Measurements from ENCODE around the gene GADD45GIP1.
"Not testable (repeated sequence)": the region's sequence is repeated elsewhere in the genome, so short reads cannot be mapped to it uniquely, and the experiment has no call there.

The GADD45GIP1 gene

DNA sequence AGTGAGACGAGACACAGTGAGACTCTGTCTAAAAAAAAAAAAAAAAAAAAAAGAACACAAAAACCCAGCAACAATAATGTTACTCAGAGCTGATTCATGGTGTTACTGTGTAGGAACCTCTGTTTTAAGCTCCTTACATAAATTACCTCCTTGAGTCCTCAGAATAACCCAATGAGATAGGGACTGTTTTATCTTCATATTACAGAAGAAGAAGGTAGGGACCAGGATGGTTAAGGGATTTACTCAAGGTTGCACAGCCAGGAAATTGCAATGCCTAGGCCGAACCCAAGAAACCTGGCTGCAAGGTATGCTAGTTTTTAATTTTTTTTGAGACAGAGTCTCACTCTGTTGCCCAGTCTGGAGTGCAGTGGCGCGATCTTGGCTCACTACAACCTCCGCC, 10.9 kb upstream of the GADD45GIP1 start:
- no peak for DNase-seq (ENCODE audit: low read depth in 1 of 2, low spot score in 1 of 2)
- no peak for TF ChIP-seq JUND (IDR thresholded peaks at IDR 0.05; ENCODE audit: low read depth)
- in situ Hi-C loops (cut with HindIII; ENCODE audit: low pct_unique_long_range_greater_than_20kb, low sequenced_read_pairs), result no loop called here

DNA sequence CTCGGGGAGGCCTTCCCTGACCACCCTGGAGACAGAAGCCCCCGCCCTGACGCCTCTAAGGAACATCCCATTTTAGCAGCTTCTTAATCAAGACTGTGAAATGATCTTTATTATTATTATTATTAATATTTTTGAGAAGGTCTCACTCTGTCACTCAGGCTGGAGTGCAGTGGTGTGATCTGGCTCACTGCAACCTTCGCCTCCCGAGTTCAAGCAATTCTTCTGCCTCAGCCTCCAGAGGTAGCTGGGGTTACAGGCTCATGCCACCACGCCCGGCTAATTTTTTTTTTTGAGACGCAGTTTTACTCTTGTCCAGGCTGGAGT, 8.8 kb upstream of the GADD45GIP1 start:
- in situ Hi-C loops (cut with HindIII; ENCODE audit: low pct_unique_long_range_greater_than_20kb, low sequenced_read_pairs), result no loop called here
- no peak for DNase-seq (ENCODE audit: low read depth in 1 of 2, low spot score in 1 of 2)
- no peak for TF ChIP-seq JUND (IDR thresholded peaks at IDR 0.05; ENCODE audit: low read depth)

DNA sequence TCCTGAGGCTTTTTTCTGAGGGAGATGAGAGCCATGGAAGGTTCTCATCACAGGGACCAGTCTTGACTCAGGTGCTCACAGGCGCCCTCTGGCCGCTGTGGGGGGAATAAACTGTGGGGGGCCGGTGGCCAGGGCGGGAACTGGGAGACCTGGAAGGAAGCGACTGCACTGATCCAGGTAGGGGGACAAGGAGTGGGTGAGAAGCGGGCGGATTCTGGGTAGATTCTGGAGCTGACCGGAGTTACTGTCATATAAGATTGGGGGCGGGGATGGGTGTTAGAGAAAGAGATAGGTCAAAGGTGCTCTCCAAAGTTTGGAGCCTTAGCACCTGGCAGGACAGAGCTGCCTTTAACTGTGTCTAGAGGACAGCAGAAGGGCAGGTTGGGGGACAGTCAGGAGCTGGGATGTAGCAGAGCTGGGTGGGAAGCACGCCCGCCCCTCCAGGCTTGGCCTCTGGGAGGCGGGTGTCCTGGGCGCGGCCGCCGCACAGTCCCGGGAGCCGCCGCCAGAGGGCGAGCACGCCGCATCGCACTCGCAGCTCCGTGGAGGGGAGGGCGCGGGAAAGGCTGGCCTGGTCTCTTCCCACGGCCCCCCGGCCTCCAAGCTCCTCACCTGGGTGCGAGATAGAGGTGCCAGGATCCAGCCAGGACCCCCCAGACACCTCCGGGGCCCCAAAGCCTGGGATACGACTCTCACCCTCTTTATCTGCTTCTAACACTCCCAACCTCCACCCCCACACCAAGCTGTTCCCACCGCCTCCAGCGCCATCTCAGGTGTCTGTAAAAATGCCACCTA, 8.2 kb upstream of the GADD45GIP1 start:
- in situ Hi-C loops (cut with HindIII; ENCODE audit: low pct_unique_long_range_greater_than_20kb, low sequenced_read_pairs), result no loop called here
- peak; percentile 51 to 86 for DNase-seq (ENCODE audit: low read depth in 1 of 2, low spot score in 1 of 2)
- TF ChIP-seq JUND (IDR thresholded peaks at IDR 0.05; ENCODE audit: low read depth), result no peak

DNA sequence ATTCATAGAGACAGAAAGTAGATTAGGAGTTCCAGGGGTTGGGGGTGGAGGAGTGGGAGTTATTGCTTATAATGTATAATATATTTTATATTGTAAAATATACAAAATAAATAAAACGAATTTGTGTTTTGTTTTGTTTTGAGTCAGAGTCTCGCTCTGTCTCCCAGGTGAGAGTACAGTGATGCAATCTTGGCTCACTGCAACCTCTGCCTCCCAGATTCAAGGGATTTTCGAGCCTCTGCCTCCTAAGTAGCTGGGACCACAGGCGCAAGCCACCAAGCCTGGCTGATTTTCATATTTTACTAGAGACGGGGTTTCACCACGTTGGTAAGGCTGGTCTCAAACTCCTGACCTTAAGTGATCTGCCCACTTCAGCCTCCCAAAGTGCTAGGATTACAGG, 2.5 kb upstream of the GADD45GIP1 start:
- in situ Hi-C loops (cut with HindIII; ENCODE audit: low pct_unique_long_range_greater_than_20kb, low sequenced_read_pairs), result no loop called here

DNA sequence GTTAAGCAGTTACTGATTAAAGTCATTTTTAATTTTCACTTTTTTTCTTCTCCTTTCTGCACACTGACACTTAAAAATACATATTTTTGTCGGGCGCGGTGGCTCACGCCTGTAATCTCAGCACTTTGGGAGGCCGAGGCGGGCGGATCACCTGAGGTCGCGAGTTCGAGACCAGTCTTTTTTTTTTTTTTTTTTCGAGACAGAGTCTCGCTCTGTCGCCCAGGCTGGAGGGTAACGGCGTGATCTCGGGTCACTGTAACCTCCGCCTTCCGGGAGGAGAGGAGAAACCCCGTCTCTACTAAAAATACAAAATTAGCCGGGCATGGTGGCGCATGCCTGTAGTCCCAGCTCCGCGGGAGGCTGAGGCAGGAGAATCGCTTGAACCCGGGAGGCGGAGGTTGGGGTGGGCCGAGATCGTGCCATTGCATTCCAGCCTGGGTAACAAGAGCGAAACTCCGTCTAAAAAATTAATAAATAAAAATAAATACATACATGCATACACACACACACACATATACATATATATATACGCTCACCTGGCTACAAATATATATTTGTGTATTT, 448 bp upstream of the GADD45GIP1 start:
- in situ Hi-C loops (cut with HindIII; ENCODE audit: low pct_unique_long_range_greater_than_20kb, low sequenced_read_pairs); DNase-seq (ENCODE audit: low read depth in 1 of 2, low spot score in 1 of 2): not testable (repeated sequence)

More for the DNA sequence above, 2.5 kb upstream of the GADD45GIP1 start:
- no peak for TF ChIP-seq JUND (IDR thresholded peaks at IDR 0.05; ENCODE audit: low read depth)
- no peak for DNase-seq (ENCODE audit: low read depth in 1 of 2, low spot score in 1 of 2)

DNA sequence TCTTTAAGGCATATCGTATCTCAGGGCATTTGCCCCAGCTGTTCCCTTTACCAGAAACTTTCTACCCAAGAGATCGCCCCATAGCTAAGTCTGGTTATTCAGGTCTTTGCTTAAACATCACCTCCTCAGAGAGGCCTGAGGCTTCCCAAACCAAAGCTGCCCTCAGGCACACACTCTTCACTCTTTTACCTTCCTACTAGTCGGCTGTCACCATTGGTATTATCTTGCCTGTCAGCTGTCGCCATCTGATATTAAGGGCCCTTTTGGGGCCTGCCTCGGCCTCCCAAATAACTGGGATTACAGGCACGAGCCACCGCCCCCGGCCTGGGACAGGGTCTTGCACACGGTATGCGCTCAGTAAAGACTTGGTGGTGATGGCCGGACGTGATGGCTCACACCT, 1.0 kb downstream of the GADD45GIP1 start:
- in situ Hi-C loops (cut with HindIII; ENCODE audit: low pct_unique_long_range_greater_than_20kb, low sequenced_read_pairs), result no loop called here
- TF ChIP-seq JUND (IDR thresholded peaks at IDR 0.05; ENCODE audit: low read depth), result no peak
- peak in 1 of 2 experiments; percentile 54 for DNase-seq (ENCODE audit: low read depth in 1 of 2, low spot score in 1 of 2)

DNA sequence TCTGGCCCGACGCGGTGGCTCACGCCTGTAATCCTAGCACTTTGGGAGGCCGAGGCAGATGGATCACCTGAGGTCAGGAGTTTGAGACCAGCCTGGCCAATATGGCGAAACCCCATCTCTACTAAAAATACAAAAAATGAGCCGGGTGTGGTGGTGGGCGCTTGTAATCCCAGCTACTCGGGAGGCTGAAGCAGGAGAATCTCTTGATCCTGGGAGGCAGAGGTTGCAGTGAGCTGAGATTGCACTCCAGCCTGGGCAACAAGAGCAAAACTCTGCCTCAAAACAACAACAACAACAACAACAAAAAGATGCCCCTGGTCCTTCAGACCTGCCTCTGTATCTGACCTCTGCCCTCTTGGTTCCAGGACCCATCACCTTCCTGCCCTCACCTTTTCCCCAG, 1.4 kb downstream of the GADD45GIP1 start:
- in situ Hi-C loops (cut with HindIII; ENCODE audit: low pct_unique_long_range_greater_than_20kb, low sequenced_read_pairs); DNase-seq (ENCODE audit: low read depth in 1 of 2, low spot score in 1 of 2): not testable (repeated sequence)

DNA sequence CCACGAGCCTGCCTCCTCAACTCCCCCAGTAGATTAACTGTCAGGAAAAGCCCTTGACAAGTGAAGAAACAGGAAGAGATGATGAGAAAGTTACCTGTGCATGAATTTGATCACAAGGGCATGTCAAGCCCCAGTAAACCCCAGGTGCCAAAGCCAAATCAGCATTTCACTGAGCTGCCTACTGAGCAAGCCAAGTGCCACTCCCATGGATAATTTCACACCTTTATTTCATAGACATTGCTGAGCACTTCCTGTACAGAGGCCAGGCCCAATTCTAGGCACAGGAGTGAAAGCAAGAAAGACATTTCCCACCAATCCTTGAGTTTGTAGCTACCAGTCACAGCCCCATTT, 2.4 kb downstream of the GADD45GIP1 start:
- in situ Hi-C loops (cut with HindIII; ENCODE audit: low pct_unique_long_range_greater_than_20kb, low sequenced_read_pairs), result no loop called here
- DNase-seq (ENCODE audit: low read depth in 1 of 2, low spot score in 1 of 2), result no peak
- no peak for TF ChIP-seq JUND (IDR thresholded peaks at IDR 0.05; ENCODE audit: low read depth)

DNA sequence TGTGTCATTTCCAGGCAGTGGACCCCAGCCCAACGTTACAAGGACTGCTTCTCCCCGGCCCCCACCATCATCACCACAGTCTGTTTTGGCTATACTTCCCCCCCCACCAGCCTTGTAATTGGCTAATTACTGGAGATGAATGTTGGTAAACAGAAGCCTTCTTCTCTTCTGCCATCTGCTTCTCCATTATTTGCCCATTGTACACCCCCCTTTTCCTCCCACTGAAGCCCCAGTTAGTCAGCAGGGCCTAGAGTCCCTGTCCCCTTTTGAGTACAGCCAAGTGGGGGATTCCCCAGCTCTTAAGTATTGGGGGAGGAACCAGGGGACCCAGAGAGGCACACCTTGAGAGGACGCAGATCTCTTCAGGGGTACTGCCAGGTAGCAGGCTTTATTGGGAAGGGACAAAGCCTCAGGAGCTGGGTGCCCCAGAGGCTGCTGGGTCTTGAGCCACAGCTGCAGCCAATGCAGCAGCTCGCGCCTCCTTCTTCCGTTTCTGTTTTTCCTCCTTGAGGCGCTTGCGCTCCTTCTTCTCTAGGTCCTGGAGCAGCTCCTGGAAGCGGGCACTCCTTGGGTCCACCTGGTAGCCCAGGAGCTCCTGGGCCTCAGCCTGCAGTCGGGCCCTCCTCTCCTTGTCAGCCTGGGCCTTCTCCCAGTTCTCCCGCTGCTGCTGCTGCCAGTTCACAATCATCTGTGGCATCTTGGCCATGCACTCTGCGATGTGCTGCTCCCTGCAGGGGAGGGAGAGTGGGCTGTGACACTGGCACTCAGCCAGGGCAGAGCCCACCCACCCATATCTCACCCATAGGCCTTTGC, 3.0 kb downstream of the GADD45GIP1 start:
- in situ Hi-C loops (cut with HindIII; ENCODE audit: low pct_unique_long_range_greater_than_20kb, low sequenced_read_pairs), result no loop called here
- TF ChIP-seq JUND (IDR thresholded peaks at IDR 0.05; ENCODE audit: low read depth), result no peak
- DNase-seq (ENCODE audit: low read depth in 1 of 2, low spot score in 1 of 2), result no peak

DNA sequence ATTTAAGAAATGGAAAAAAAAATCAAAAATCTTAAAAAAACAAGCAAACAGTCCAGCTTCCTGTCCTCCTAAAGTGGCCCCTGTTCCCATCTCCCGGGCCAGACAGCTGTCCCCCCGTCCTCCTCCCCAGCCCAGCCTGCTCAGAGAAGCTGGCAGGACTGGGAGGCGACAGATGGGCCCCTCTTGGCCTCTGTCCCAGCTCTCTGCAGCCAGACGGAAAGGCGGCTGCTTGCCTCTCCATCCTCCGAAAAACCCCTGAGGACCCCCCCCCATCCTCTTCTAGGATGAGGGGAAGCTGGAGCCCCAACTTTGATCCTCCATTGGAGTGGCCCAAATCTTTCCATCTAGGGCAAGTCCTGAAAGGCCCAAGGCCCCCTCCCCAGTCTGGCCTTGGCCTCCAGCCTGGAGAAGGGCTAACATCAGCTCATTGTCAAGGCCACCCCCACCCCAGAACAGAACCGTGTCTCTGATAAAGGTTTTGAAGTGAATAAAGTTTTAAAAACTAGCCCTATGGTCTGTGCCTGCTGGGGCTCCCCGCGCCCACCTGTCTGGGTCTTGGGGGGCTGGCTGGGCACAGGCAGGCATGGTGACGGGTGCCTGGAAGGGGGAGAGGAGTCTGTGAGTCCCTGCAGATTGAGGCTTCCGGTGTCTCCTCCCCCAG, 3.8 kb downstream of the GADD45GIP1 start:
- in situ Hi-C loops (cut with HindIII; ENCODE audit: low pct_unique_long_range_greater_than_20kb, low sequenced_read_pairs), result no loop called here
- DNase-seq (ENCODE audit: low read depth in 1 of 2, low spot score in 1 of 2), result no peak
- TF ChIP-seq JUND (IDR thresholded peaks at IDR 0.05; ENCODE audit: low read depth), result no peak

DNA sequence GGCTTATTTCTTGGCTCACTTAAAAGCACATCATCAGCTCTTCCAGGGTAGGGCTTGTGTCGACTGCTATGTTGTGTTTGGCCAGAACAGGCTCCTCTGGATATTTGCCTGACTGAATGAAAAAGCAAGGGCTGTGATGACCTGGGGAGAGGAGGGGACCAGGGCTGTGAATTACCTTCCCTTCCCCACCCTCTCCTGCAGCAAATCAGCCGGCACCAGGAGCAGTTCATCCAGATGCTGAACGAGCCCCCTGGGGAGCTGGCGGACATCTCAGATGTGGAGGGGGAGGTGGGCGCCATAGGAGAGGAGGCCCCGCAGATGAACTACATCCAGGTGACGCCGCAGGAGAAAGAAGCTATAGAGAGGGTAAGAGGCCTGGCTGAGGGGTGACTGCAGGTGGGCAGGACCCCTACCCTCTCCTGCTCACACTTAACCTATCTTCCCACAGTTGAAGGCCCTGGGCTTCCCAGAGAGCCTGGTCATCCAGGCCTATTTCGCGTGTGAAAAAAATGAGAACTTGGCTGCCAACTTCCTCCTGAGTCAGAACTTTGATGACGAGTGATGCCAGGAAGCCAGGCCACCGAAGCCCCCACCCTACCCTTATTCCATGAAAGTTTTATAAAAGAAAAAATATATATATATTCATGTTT, 4.4 kb downstream of the GADD45GIP1 start:
- no peak for TF ChIP-seq JUND (IDR thresholded peaks at IDR 0.05; ENCODE audit: low read depth)
- DNase-seq (ENCODE audit: low read depth in 1 of 2, low spot score in 1 of 2), result no peak
- in situ Hi-C loops (cut with HindIII; ENCODE audit: low pct_unique_long_range_greater_than_20kb, low sequenced_read_pairs), result no loop called here

DNA sequence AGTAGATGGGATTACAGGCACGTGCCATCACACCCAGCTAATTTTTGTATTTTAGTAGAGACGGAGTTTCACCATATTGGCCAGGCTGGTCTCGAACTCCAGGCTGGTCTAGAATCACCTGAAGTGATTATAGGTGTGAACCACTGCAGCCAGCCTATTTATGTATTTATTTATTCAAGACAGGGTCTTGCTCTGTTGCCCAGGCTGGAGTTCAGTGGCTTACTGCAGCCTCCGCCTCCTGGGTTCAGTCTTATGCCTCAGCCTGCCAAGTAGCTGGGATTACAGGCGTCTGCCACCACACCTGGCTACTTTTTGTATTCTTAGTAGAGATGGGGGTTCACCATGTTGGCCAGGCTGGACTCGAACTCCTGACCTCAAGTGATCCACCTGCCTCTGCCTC, 5.0 kb downstream of the GADD45GIP1 start:
- in situ Hi-C loops (cut with HindIII; ENCODE audit: low pct_unique_long_range_greater_than_20kb, low sequenced_read_pairs), result not testable (repeated sequence)

More for the DNA sequence above, 5.0 kb downstream of the GADD45GIP1 start:
- DNase-seq (ENCODE audit: low read depth in 1 of 2, low spot score in 1 of 2), result not testable (repeated sequence)
